ENCODE measurements around the gene JCHAIN. TPM values are rescaled to one million over a fixed set of nuclear protein-coding genes. Genes with fewer than 3 reads are reported as not detected.
A peak's percentile ranks its signal among the peaks of the same experiment; 100 is the strongest.
"Not testable (repeated sequence)": the region's sequence is repeated elsewhere in the genome, so short reads cannot be mapped to it uniquely, and the experiment has no call there.

The JCHAIN gene
- total RNA-seq, 1 experiment from 2014 or later = not detected

GRCh38 chr4:70676554-70677090, 10.3 kb upstream of the JCHAIN start:
- H3K27me3 ChIP-seq (ENCODE audit: control insufficient read depth, insufficient read depth, low read length) = no peaks in the 10 kb centered on the region
- H3K36me3 ChIP-seq (replicated peaks; ENCODE audit: control insufficient read depth, insufficient read depth, low read length) = no peaks in the 10 kb centered on the region
- no peak overlapping the region for H3K4me3 ChIP-seq (ENCODE audit: insufficient read depth, low read depth, low read length)
- DNase-seq = no peak

- Histone ChIP-seq H3K36me3 (replicated peaks; ENCODE audit: control insufficient read depth, insufficient read depth, low read length) (no peaks in the 10 kb centered on the region), H3K27me3 (ENCODE audit: control insufficient read depth, insufficient read depth, low read length) (no peaks in the 10 kb centered on the region), H3K4me3 (ENCODE audit: insufficient read depth, low read depth, low read length) (no peak overlapping the region)
- DNase-seq = no peak
Measured at GRCh38 chr4:70674731-70675130, 8.4 kb upstream of the JCHAIN start.

- Histone ChIP-seq H3K36me3 (replicated peaks; ENCODE audit: control insufficient read depth, insufficient read depth, low read length) (no peaks in the 10 kb centered on the region), H3K27me3 (ENCODE audit: control insufficient read depth, insufficient read depth, low read length) (no peaks in the 10 kb centered on the region)
Measured at GRCh38 chr4:70674191-70674590, 7.9 kb upstream of the JCHAIN start.

GRCh38 chr4:70671091-70671490, 4.8 kb upstream of the JCHAIN start:
- Histone ChIP-seq H3K4me3 (ENCODE audit: insufficient read depth, low read depth, low read length) (no peak overlapping the region), H3K36me3 (replicated peaks; ENCODE audit: control insufficient read depth, insufficient read depth, low read length) (no peaks in the 10 kb centered on the region), H3K27me3 (ENCODE audit: control insufficient read depth, insufficient read depth, low read length) (no peaks in the 10 kb centered on the region)
- DNase-seq = no peak

More at GRCh38 chr4:70674191-70674590, 7.9 kb upstream of the JCHAIN start:
- no peak overlapping the region for H3K4me3 ChIP-seq (ENCODE audit: insufficient read depth, low read depth, low read length)
- DNase-seq = no peak

- no peak overlapping the region for H3K4me3 ChIP-seq (ENCODE audit: insufficient read depth, low read depth, low read length)
- no peak for DNase-seq
- H3K36me3 ChIP-seq (replicated peaks; ENCODE audit: control insufficient read depth, insufficient read depth, low read length) = no peaks in the 10 kb centered on the region
- no peaks in the 10 kb centered on the region for H3K27me3 ChIP-seq (ENCODE audit: control insufficient read depth, insufficient read depth, low read length)
Measured at GRCh38 chr4:70670332-70671014, 4.2 kb upstream of the JCHAIN start.

- no peak for DNase-seq
- Histone ChIP-seq H3K27me3 (ENCODE audit: control insufficient read depth, insufficient read depth, low read length) (no peaks in the 10 kb centered on the region), H3K4me3 (ENCODE audit: insufficient read depth, low read depth, low read length) (no peak overlapping the region), H3K36me3 (replicated peaks; ENCODE audit: control insufficient read depth, insufficient read depth, low read length) (no peaks in the 10 kb centered on the region)
Measured at GRCh38 chr4:70667740-70668535, 1.6 kb upstream of the JCHAIN start.

GRCh38 chr4:70661309-70661922, 4.9 kb downstream of the JCHAIN start:
- H3K4me3 ChIP-seq (ENCODE audit: insufficient read depth, low read depth, low read length); DNase-seq; H3K36me3 ChIP-seq (replicated peaks; ENCODE audit: control insufficient read depth, insufficient read depth, low read length); H3K27me3 ChIP-seq (ENCODE audit: control insufficient read depth, insufficient read depth, low read length): not testable (repeated sequence)

- Histone ChIP-seq H3K36me3 (replicated peaks; ENCODE audit: control insufficient read depth, insufficient read depth, low read length) (no peaks in the 10 kb centered on the region), H3K4me3 (ENCODE audit: insufficient read depth, low read depth, low read length) (no peak overlapping the region), H3K27me3 (ENCODE audit: control insufficient read depth, insufficient read depth, low read length) (no peaks in the 10 kb centered on the region)
- no peak for DNase-seq
Measured at GRCh38 chr4:70660106-70660505, 6.2 kb downstream of the JCHAIN start.

GRCh38 chr4:70658418-70658817, 7.9 kb downstream of the JCHAIN start:
- Histone ChIP-seq H3K4me3 (ENCODE audit: insufficient read depth, low read depth, low read length) (no peak overlapping the region), H3K36me3 (replicated peaks; ENCODE audit: control insufficient read depth, insufficient read depth, low read length) (no peaks in the 10 kb centered on the region), H3K27me3 (ENCODE audit: control insufficient read depth, insufficient read depth, low read length) (no peaks in the 10 kb centered on the region)
- DNase-seq = no peak

- H3K4me3 ChIP-seq (ENCODE audit: insufficient read depth, low read depth, low read length) = no peak overlapping the region
- H3K27me3 ChIP-seq (ENCODE audit: control insufficient read depth, insufficient read depth, low read length) = no peaks in the 10 kb centered on the region
- DNase-seq = no peak
- no peaks in the 10 kb centered on the region for H3K36me3 ChIP-seq (replicated peaks; ENCODE audit: control insufficient read depth, insufficient read depth, low read length)
Measured at GRCh38 chr4:70657326-70657725, 9.0 kb downstream of the JCHAIN start.

- Histone ChIP-seq H3K36me3 (replicated peaks; ENCODE audit: control insufficient read depth, insufficient read depth, low read length) (no peaks in the 10 kb centered on the region), H3K27me3 (ENCODE audit: control insufficient read depth, insufficient read depth, low read length) (no peaks in the 10 kb centered on the region), H3K4me3 (ENCODE audit: insufficient read depth, low read depth, low read length) (no peak overlapping the region)
- DNase-seq = no peak
Measured at GRCh38 chr4:70654605-70655011, 11.7 kb downstream of the JCHAIN start.

- Histone ChIP-seq H3K27me3 (ENCODE audit: control insufficient read depth, insufficient read depth, low read length) (no peaks in the 10 kb centered on the region), H3K4me3 (ENCODE audit: insufficient read depth, low read depth, low read length) (no peak overlapping the region), H3K36me3 (replicated peaks; ENCODE audit: control insufficient read depth, insufficient read depth, low read length) (no peaks in the 10 kb centered on the region)
- peak; percentile 46 for DNase-seq
Measured at GRCh38 chr4:70651864-70652506, 14.3 kb downstream of the JCHAIN start.

- not testable (repeated sequence) for H3K36me3 ChIP-seq (replicated peaks; ENCODE audit: control insufficient read depth, insufficient read depth, low read length)
Measured at GRCh38 chr4:70650741-70651140, 15.6 kb downstream of the JCHAIN start.

GRCh38 chr4:70640192-70640591, 26.1 kb downstream of the JCHAIN start:
- DNase-seq = no peak
- Histone ChIP-seq H3K27me3 (ENCODE audit: control insufficient read depth, insufficient read depth, low read length) (no peaks in the 10 kb centered on the region), H3K36me3 (replicated peaks; ENCODE audit: control insufficient read depth, insufficient read depth, low read length) (no peaks in the 10 kb centered on the region)

More at GRCh38 chr4:70650741-70651140, 15.6 kb downstream of the JCHAIN start:
- not testable (repeated sequence) for H3K4me3 ChIP-seq (ENCODE audit: insufficient read depth, low read depth, low read length); H3K27me3 ChIP-seq (ENCODE audit: control insufficient read depth, insufficient read depth, low read length); DNase-seq

More at GRCh38 chr4:70640192-70640591, 26.1 kb downstream of the JCHAIN start:
- H3K4me3 ChIP-seq (ENCODE audit: insufficient read depth, low read depth, low read length) = no peak overlapping the region
